ENCODE data around the gene DISP3. TPM values are rescaled to one million over a fixed set of nuclear protein-coding genes. Genes with fewer than 3 reads are reported as not detected.

Gene DISP3
- total and polyA plus RNA-seq, 2 of the 4 experiments (the other 2 are of a cell fraction), result 0.05 TPM; not detected in 1

GRCh38 chr1:11494771-11495170 lies 15.8 kb downstream of the DISP3 start:
- Histone ChIP-seq H2BK20ac (ENCODE audit: low read depth, low read length) (no peak overlapping the region), H4K8ac (ENCODE audit: low read depth in 2 of 2, low read length in 2 of 2) (no peak overlapping the region), H3K14ac (replicated peaks; ENCODE audit: low read depth, low read length) (no peak overlapping the region), H3K9ac (ENCODE audit: low read depth, low read length) (no peak overlapping the region), H3K4me3 (ENCODE audit: insufficient read depth, low read depth, low read length) (no peak overlapping the region), H2AK5ac (ENCODE audit: low read depth, low read length) (no peak overlapping the region), H3K4me2 (ENCODE audit: low read depth, low read length) (no peak overlapping the region), H3K23ac (ENCODE audit: low read depth, low read length) (no peak overlapping the region), H2BK5ac (ENCODE audit: low read depth, low read length, poor library complexity, severe bottlenecking) (no peak overlapping the region), H3K27ac (ENCODE audit: insufficient read depth, low read length) (no peak overlapping the region), H3K4ac (ENCODE audit: low read depth, low read length) (no peak overlapping the region), H3K18ac (ENCODE audit: low read depth, low read length) (no peak overlapping the region), H3K27me3 (ENCODE audit: control insufficient read depth, insufficient read depth, low read length) (peaks cover 1% of the 10 kb centered on the region; the same call in 1 of the 2 replicates), H4K91ac (ENCODE audit: insufficient read depth, low read depth, low read length) (no peak overlapping the region), H3K4me1 (ENCODE audit: control insufficient read depth, insufficient read depth, low read length) (no peaks in the 10 kb centered on the region), H3K79me1 (ENCODE audit: low read depth in 1 of 2, low read length in 2 of 2) (no peaks in the 10 kb centered on the region), H3K36me3 (ENCODE audit: control insufficient read depth, insufficient read depth, low read length) (no peaks in the 10 kb centered on the region), H2BK15ac (ENCODE audit: low read depth, low read length) (no peak overlapping the region), H2AFZ (replicated peaks; ENCODE audit: low read length, poor library complexity) (no peak overlapping the region), H2AK9ac (replicated peaks; ENCODE audit: low read depth, low read length, poor library complexity) (no peak overlapping the region), H4K20me1 (ENCODE audit: insufficient read depth, low read length) (no peaks in the 10 kb centered on the region), H3K56ac (ENCODE audit: extremely low read depth, insufficient read depth, low read length) (no peak overlapping the region), H3K9me3 (ENCODE audit: control insufficient read depth, insufficient read depth, low read length) (no peaks in the 10 kb centered on the region), H4K5ac (ENCODE audit: low read depth, low read length) (no peak overlapping the region), H2BK120ac (ENCODE audit: low read depth, low read length) (no peak overlapping the region), H3K9me1 (ENCODE audit: insufficient read depth, low read length) (no peaks in the 10 kb centered on the region)
- intact Hi-C loops (cut with micrococcal nuclease), result no loop called here
- POLR2A ChIA-PET (ENCODE audit: unreplicated experiment), result no interaction called here
- DNase-seq (no peak), ATAC-seq (ENCODE audit: low read depth) (no peak)
- TF ChIP-seq MXI1 (IDR thresholded peaks at IDR 0.05; ENCODE audit: borderline replicate concordance, low read depth, low read length), result no peak
- TF ChIP-seq FOS (IDR thresholded peaks at IDR 0.05; ENCODE audit: low read depth, low read length), result no peak
- TF ChIP-seq BHLHE40 (IDR thresholded peaks at IDR 0.05; ENCODE audit: low read depth, low read length), result no peak
- no peak for TF ChIP-seq USF2 (IDR thresholded peaks at IDR 0.05; ENCODE audit: low read depth, low read length)
- TF ChIP-seq RCOR1 (IDR thresholded peaks at IDR 0.05; ENCODE audit: insufficient replicate concordance, low read length), result no peak
- no peak for TF ChIP-seq POLR2A (IDR thresholded peaks at IDR 0.05; ENCODE audit: low read depth, low read length)
- TF ChIP-seq CHD1 (IDR thresholded peaks at IDR 0.05; ENCODE audit: low read depth, low read length), result no peak
- TF ChIP-seq CEBPB (IDR thresholded peaks at IDR 0.05; ENCODE audit: low read depth, low read length), result no peak
- BruUV-seq (replicated peaks), result no TSS peak
- CTCF ChIA-PET, result interaction anchor here (0.9 kb wide), 1 partner anchor 10 kb away, joined by 3 read pairs; no protein-coding TSS in a partner anchor
- dilution Hi-C loops (cut with HindIII; ENCODE audit: low sequenced_read_pairs, unreplicated experiment), result no loop called here
- in situ Hi-C loops (cut with MboI; ENCODE audit: low sequenced_read_pairs), result no loop called here
- no CpG with 5 or more reads among the region's 3 CpGs for WGBS, 2 experiments (ENCODE audit: extremely low coverage in 2 of 2, insufficient read length in 1 of 2)

Measured in IMR-90 (cell line).